Measurements from ENCODE around the gene CRTC2. TPM values are rescaled to one million over a fixed set of nuclear protein-coding genes. Genes with fewer than 3 reads are reported as not detected.
A peak's percentile ranks its signal among the peaks of the same experiment; 100 is the strongest.

The CRTC2 gene
- total RNA-seq, 1 experiment from 2014 or later: 39.3 TPM

DNA sequence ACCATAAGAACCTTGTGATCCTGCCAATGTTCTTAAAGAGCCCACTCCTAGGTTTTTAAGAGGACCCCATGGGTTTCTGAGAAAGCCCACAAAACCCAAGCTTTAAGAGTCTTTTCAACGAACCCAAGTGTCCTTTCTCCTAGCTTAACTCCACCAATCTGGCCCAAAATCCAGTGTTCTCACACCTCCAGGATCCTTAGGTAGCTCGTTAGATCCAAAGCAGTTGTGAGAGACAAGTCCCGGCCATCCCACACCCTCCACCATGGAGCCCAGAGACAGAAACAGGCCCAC is 13.6 kb downstream of the CRTC2 start:
- intact Hi-C loops (cut with micrococcal nuclease; ENCODE audit: unreplicated experiment): no loop called here
- Histone ChIP-seq H3K36me3 (ENCODE audit: control insufficient read depth, insufficient read depth, low read length) (no peaks in the 10 kb centered on the region; the same call in 1 of the 2 replicates), H3K4me1 (ENCODE audit: control insufficient read depth, insufficient read depth, low read length) (peaks cover 14% of the 10 kb centered on the region), H3K27ac (ENCODE audit: low read length) (peak overlapping the region; percentile 78), H3K9me3 (ENCODE audit: control insufficient read depth, insufficient read depth, low read depth, low read length) (no peaks in the 10 kb centered on the region), H3K27me3 (ENCODE audit: control insufficient read depth, insufficient read depth, low read length) (no peaks in the 10 kb centered on the region), H3K4me3 (ENCODE audit: low read depth in 2 of 2, low read length in 2 of 2) (peak overlapping the region in 1 of 2 experiments; percentile 77; a peak in 2 of 4 replicates)
- BruUV-seq (replicated peaks): no TSS peak
- TF ChIP-seq, protein P1, sequence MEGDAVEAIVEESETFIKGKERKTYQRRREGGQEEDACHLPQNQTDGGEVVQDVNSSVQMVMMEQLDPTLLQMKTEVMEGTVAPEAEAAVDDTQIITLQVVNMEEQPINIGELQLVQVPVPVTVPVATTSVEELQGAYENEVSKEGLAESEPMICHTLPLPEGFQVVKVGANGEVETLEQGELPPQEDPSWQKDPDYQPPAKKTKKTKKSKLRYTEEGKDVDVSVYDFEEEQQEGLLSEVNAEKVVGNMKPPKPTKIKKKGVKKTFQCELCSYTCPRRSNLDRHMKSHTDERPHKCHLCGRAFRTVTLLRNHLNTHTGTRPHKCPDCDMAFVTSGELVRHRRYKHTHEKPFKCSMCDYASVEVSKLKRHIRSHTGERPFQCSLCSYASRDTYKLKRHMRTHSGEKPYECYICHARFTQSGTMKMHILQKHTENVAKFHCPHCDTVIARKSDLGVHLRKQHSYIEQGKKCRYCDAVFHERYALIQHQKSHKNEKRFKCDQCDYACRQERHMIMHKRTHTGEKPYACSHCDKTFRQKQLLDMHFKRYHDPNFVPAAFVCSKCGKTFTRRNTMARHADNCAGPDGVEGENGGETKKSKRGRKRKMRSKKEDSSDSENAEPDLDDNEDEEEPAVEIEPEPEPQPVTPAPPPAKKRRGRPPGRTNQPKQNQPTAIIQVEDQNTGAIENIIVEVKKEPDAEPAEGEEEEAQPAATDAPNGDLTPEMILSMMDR (IDR thresholded peaks at IDR 0.05): no peak
- TF ChIP-seq SIN3A (IDR thresholded peaks at IDR 0.05; ENCODE audit: borderline replicate concordance, insufficient read depth, low read depth, low read length) (no peak), REST (IDR thresholded peaks at IDR 0.05; ENCODE audit: insufficient read depth in 1 of 2, low read depth in 2 of 2, low read length in 1 of 2) (no peak), POLR2AphosphoS5 (IDR thresholded peaks at IDR 0.05; ENCODE audit: low read depth, low read length) (no peak), TCF7L2 (IDR thresholded peaks at IDR 0.05; ENCODE audit: low read depth, low read length) (no peak)
- DNase-seq (ENCODE audit: low read depth, low spot score) (no peak), ATAC-seq (no peak)
- POLR2A ChIA-PET: no interaction called here
- CTCF ChIA-PET: no interaction called here
- in situ Hi-C loops (cut with HindIII; ENCODE audit: low pct_unique_long_range_greater_than_20kb, low sequenced_read_pairs): no loop called here

DNA sequence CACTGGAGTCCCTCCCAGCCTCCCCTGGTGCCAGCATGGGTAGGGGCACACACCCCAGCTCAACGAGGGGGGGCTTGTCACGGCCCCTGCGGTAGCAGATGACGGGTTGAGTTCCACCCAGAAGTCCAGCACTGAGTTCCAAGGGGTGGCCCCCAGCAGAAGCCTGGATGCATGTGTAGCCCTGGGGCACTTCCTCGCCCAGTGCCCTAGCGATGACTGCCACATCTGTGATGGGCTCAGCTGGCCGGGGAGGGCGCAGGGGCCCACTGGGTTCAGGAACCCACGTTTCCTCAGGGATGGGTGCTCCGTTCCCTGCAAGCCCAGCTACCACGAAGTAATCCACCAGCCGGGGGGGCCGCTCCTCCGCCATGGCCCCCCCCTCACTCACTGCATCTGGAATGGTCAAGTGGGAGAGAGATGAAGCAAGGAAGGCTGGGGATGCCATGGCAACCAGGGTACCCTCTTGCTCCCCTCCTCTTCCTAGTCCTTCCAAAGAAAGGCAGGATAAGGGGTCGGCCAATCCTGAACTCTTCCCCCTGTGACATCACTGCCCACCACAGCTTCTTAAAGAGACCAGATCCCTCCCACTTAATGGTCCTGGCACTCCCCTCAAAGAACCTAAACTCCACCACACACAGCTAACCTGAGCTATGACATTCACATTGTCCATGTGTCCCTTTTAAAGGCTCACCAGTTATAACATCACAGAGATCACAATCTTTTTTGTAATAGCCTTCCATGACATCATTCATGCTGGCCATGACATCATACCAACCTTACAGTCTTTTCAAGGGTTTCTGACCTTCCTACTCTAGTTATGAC is 14.2 kb downstream of the CRTC2 start:
- H3K36me3 ChIP-seq (ENCODE audit: control insufficient read depth, insufficient read depth, low read length): no peaks in the 10 kb centered on the region; the same call in 1 of the 2 replicates

More for the DNA sequence above, 14.2 kb downstream of the CRTC2 start:
- TSS peak; percentile 45 for BruUV-seq (replicated peaks)
- Histone ChIP-seq H3K4me3 (ENCODE audit: low read depth in 2 of 2, low read length in 2 of 2) (no peak overlapping the region), H3K27me3 (ENCODE audit: control insufficient read depth, insufficient read depth, low read length) (no peaks in the 10 kb centered on the region), H3K4me1 (ENCODE audit: control insufficient read depth, insufficient read depth, low read length) (peaks cover 14% of the 10 kb centered on the region), H3K27ac (ENCODE audit: low read length) (peak overlapping the region; percentile 78), H3K9me3 (ENCODE audit: control insufficient read depth, insufficient read depth, low read depth, low read length) (no peaks in the 10 kb centered on the region)
- DNase-seq (ENCODE audit: low read depth, low spot score): no peak
- no peak for ATAC-seq
- ChIA-PET CTCF (interaction anchor here (0.7 kb wide), 1 partner anchor 1758 kb away, joined by 10 read pairs; no protein-coding TSS in a partner anchor), POLR2A (interaction anchor here (0.6 kb wide), 2 partner anchors 15 to 21 kb away, joined by 5 to 6 read pairs; no protein-coding TSS in a partner anchor)
- TF ChIP-seq, protein P1 (IDR thresholded peaks at IDR 0.05): no peak
- no peak for TF ChIP-seq POLR2AphosphoS5 (IDR thresholded peaks at IDR 0.05; ENCODE audit: low read depth, low read length)
- no peak for TF ChIP-seq SIN3A (IDR thresholded peaks at IDR 0.05; ENCODE audit: borderline replicate concordance, insufficient read depth, low read depth, low read length)
- TF ChIP-seq REST (IDR thresholded peaks at IDR 0.05; ENCODE audit: insufficient read depth in 1 of 2, low read depth in 2 of 2, low read length in 1 of 2): no peak
- no peak for TF ChIP-seq TCF7L2 (IDR thresholded peaks at IDR 0.05; ENCODE audit: low read depth, low read length)
- intact Hi-C loops (cut with micrococcal nuclease; ENCODE audit: unreplicated experiment) (no loop called here), in situ Hi-C loops (cut with HindIII; ENCODE audit: low pct_unique_long_range_greater_than_20kb, low sequenced_read_pairs) (no loop called here)
